ENCODE results near the gene ANP32A.

DNA sequence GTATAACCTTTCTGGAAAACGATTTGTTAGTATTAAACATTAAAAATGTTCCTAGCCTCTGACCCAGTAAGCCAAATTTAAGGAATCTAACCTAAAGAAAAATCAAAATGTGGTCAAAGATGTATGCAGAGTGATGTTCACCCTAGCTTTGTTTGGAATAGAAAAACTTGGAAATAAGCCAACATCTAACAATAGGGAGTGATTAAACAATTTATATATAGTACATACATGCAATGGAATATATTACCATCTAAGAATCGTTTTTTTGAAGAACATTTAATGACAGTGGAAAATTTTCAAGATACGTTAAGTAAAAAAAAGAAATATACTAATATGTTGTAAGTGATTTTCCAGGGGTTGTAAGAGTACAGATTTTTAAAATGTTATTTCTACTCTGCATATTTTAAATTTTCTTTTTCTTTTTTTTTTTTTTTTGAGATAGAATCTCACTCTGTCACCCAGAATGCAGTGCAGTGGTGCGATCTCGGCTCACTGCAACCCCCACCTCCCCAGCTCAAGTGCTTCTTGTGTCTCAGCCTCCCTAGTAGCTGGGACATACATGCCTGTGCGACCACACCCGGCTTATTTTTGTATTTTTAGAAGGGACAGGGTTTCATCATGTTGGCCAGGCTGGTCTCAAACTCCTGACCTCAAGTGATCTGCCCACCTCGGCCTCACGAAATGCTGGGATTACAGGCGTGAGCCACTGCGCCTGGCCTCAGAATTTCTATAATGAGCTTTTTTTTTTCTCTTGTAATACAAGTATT, 54.9 kb downstream of the ANP32A start:
- TF ChIP-seq, protein P1, sequence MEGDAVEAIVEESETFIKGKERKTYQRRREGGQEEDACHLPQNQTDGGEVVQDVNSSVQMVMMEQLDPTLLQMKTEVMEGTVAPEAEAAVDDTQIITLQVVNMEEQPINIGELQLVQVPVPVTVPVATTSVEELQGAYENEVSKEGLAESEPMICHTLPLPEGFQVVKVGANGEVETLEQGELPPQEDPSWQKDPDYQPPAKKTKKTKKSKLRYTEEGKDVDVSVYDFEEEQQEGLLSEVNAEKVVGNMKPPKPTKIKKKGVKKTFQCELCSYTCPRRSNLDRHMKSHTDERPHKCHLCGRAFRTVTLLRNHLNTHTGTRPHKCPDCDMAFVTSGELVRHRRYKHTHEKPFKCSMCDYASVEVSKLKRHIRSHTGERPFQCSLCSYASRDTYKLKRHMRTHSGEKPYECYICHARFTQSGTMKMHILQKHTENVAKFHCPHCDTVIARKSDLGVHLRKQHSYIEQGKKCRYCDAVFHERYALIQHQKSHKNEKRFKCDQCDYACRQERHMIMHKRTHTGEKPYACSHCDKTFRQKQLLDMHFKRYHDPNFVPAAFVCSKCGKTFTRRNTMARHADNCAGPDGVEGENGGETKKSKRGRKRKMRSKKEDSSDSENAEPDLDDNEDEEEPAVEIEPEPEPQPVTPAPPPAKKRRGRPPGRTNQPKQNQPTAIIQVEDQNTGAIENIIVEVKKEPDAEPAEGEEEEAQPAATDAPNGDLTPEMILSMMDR (IDR thresholded peaks at IDR 0.05) = no peak
- TF ChIP-seq POLR2A (IDR thresholded peaks at IDR 0.05) = no peak
- TF ChIP-seq EP300 (IDR thresholded peaks at IDR 0.05) = no peak
